GM12878 (cell line): ENCODE measurements around the gene LAMB1. TPM values are rescaled to one million over a fixed set of nuclear protein-coding genes. Genes with fewer than 3 reads are reported as not detected.
A peak's percentile ranks its signal among the peaks of the same experiment; 100 is the strongest.

Experiments
- SIN3A ChIP-seq: IDR thresholded peaks from 2 replicates; pipeline ENCODE4 v1.6.1; 2012; ENCODE audit warnings: low read depth, low read length, improper control_type of control experiment
- TCF3 ChIP-seq: IDR thresholded peaks from 2 replicates; pipeline ENCODE4 v1.6.1; 2012; ENCODE audit warnings: low read depth, mild to moderate bottlenecking, low read length, borderline replicate concordance; ENCODE audit not compliant: insufficient read depth
- USF2 ChIP-seq: IDR thresholded peaks from 2 replicates; pipeline ENCODE4 v1.6.1; 2011; ENCODE audit warnings: low read depth, low read length, improper control_type of control experiment, borderline replicate concordance
- ZBTB11 ChIP-seq: fragments of 450-650 bp; formaldehyde crosslinking; IDR thresholded peaks from 2 replicates; pipeline ENCODE4 v1.5.0; 2022; ENCODE audit warnings: mild to moderate bottlenecking, missing genetic modification characterization
- ZNF592 ChIP-seq: fragments of 450-650 bp; IDR thresholded peaks from 2 replicates; pipeline ENCODE4 v1.6.1; 2017; ENCODE audit warnings: mild to moderate bottlenecking, moderate library complexity
- polyA plus RNA-seq, 11 experiments: library from polyadenylated mRNA; depleted of rRNA in 4 of 11; unstranded in 6 of 11; stranded (reverse) in 5 of 11; fragments of >200 nt; fragmentation: Nextera tagmentation in 4 of 11; fragmentation: Illumina TruSeq in 1 of 11; extraction: Ambion mirVana in 4 of 11; extraction: Trizol in 1 of 11; gene quantifications; 1 replicate in 1 of 11; 2 replicates in 10 of 11; pipeline versions ENCODE4 v1.2.1 to v1.2.3, GENCODE V29; 2011 to 2016; ENCODE audit warnings: inconsistent platforms in 2 of 11, missing spikeins in 2 of 11, low read depth in 1 of 11
- total RNA-seq, 4 experiments: library from RNA; depleted of rRNA in 3 of 4; stranded (reverse); fragments of >200 nt in 3 of 4; fragmentation: Illumina TruSeq in 1 of 4; extraction: Trizol in 1 of 4; gene quantifications; 2 replicates each; pipeline versions ENCODE4 v1.2.1 to v1.2.3, GENCODE V29; 2013 to 2021

Gene LAMB1
- total and polyA plus RNA-seq, 10 of the 15 experiments (the other 5 are each of a cell fraction or from before 2014, with no cell fraction given) = 0.05 to 2.2 (median 1.2) TPM; not detected in 4

DNA sequence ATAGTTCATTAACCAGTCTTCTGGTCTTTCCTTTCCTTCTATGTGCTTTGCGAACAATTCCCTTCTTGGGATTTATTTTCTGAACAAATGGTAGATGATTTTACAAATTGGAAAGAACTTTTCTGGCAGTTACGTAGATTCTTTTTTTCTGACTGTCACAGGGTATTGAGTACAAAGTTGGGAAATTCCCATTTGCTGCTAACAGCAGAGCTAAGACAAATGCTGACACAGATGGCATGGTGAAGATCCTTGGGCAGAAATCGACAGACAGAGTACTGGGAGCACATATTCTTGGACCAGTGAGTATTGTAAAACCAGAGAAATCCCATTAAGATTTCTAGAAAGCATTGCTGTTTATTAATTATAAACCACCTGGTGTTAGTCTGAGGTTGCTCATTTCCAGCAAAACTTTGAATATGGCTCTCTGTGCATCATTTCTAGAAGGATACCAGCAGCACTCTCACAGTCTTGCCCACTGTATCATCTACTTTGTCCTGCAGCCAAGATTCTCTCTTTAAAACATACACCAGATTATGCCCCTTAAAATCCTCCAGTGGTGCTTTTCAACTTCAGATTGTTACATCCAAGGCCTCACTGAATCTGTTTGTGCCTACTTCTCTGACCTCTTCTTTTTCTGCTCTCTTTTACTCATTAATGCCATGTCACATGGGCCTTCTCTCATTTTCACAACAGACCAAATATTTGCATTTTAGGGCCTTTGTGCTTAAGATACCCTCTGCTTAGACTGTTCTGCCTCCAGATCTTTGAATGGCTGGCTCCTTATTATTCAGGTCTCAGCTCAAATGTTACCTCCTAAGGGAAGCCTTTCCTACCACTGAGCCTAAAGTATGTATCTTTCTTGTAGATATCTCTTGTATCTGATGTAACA is 85.0 kb downstream of the LAMB1 start (continued):
- TF ChIP-seq ZNF592 (no peak), SIN3A (no peak), USF2 (peak; percentile 15; the same call in 1 of the 2 replicates), ZBTB11 (CRISPR knock-in tag) (no peak), TCF3 (0 out of 2 replicates have a peak, but pooled peaks have one; percentile 28)
